ENCODE results near the gene SH2D3C.

Gene SH2D3C

GRCh38 chr9:127717766-127718165, 60.7 kb downstream of the SH2D3C start:
- no peak overlapping the region for H3K9ac ChIP-seq (ENCODE audit: low read length)
- H3K79me2 ChIP-seq (ENCODE audit: insufficient read depth, low read length): no peaks in the 10 kb centered on the region
- H3K9me2 ChIP-seq (ENCODE audit: low read depth, low read length): no peaks in the 10 kb centered on the region
- H3K4me3 ChIP-seq (ENCODE audit: low read depth, low read length, poor library complexity, severe bottlenecking): no peak overlapping the region
- H3K27me3 ChIP-seq (ENCODE audit: insufficient read depth, low read length): peaks cover 4% of the 10 kb centered on the region; the same call in 1 of the 2 replicates
- H3K27ac ChIP-seq (ENCODE audit: low read depth, low read length, poor library complexity, severe bottlenecking): no peak overlapping the region
- no peaks in the 10 kb centered on the region for H4K20me1 ChIP-seq (ENCODE audit: insufficient read depth, low read length)
- no peaks in the 10 kb centered on the region for H3F3A ChIP-seq (ENCODE audit: insufficient read depth, low read length)
- TF ChIP-seq EZH2 (IDR thresholded peaks at IDR 0.05; ENCODE audit: borderline replicate concordance, low read length): no peak
- TF ChIP-seq CTCF (IDR thresholded peaks at IDR 0.05; ENCODE audit: low read length): no peak
- no peak overlapping the region for H2AFZ ChIP-seq (ENCODE audit: low read length)
- no peak overlapping the region for H3K4me2 ChIP-seq (ENCODE audit: low read length)
- peaks cover 5% of the 10 kb centered on the region for H3K4me1 ChIP-seq (ENCODE audit: insufficient read depth, low read length, severe bottlenecking)
- H3K9me3 ChIP-seq (ENCODE audit: low read length): no peaks in the 10 kb centered on the region
- no peaks in the 10 kb centered on the region for H3K36me3 ChIP-seq (ENCODE audit: insufficient read depth, low read length)

- no peaks in the 10 kb centered on the region for H3K36me3 ChIP-seq (ENCODE audit: insufficient read depth, low read length)
- H2AFZ ChIP-seq (ENCODE audit: low read length): no peak overlapping the region
- peaks cover 5% of the 10 kb centered on the region for H3K4me1 ChIP-seq (ENCODE audit: insufficient read depth, low read length, severe bottlenecking)
- no peaks in the 10 kb centered on the region for H3K27me3 ChIP-seq (ENCODE audit: insufficient read depth, low read length)
- no peaks in the 10 kb centered on the region for H3F3A ChIP-seq (ENCODE audit: insufficient read depth, low read length)
- TF ChIP-seq EZH2 (IDR thresholded peaks at IDR 0.05; ENCODE audit: borderline replicate concordance, low read length) (no peak), CTCF (IDR thresholded peaks at IDR 0.05; ENCODE audit: low read length) (no peak)
- no peak overlapping the region for H3K27ac ChIP-seq (ENCODE audit: low read depth, low read length, poor library complexity, severe bottlenecking)
- H3K9me2 ChIP-seq (ENCODE audit: low read depth, low read length): no peaks in the 10 kb centered on the region
- no peak overlapping the region; the same call in 1 of the 2 replicates for H3K9ac ChIP-seq (ENCODE audit: low read length)
- peak overlapping the region; percentile 82 for H3K4me2 ChIP-seq (ENCODE audit: low read length)
- H3K9me3 ChIP-seq (ENCODE audit: low read length): no peaks in the 10 kb centered on the region
- peak overlapping the region; percentile 72 for H3K4me3 ChIP-seq (ENCODE audit: low read depth, low read length, poor library complexity, severe bottlenecking)
- no peaks in the 10 kb centered on the region for H4K20me1 ChIP-seq (ENCODE audit: insufficient read depth, low read length)
- H3K79me2 ChIP-seq (ENCODE audit: insufficient read depth, low read length): no peaks in the 10 kb centered on the region
Measured at GRCh38 chr9:127716412-127716811, 62.1 kb downstream of the SH2D3C start.

GRCh38 chr9:127715470-127716337, 62.8 kb downstream of the SH2D3C start, which contains the start of the genes PTRH1 and TTC16:
TSS of gene PTRH1 (minus strand) at chr9:127715663. CDS start at chr9:127715639, 24 bp downstream.
TSS of gene TTC16 (plus strand) at chr9:127716079. CDS start at chr9:127716146, 67 bp downstream.
- H3K27me3 ChIP-seq (ENCODE audit: insufficient read depth, low read length): no peaks in the 10 kb centered on the region
- peaks cover 5% of the 10 kb centered on the region for H3K4me1 ChIP-seq (ENCODE audit: insufficient read depth, low read length, severe bottlenecking)
- H3K27ac ChIP-seq (ENCODE audit: low read depth, low read length, poor library complexity, severe bottlenecking): no peak within 1 kb of the TSS
- no peaks in the 10 kb centered on the region for H3K36me3 ChIP-seq (ENCODE audit: insufficient read depth, low read length)
- no peak for TF ChIP-seq CTCF (IDR thresholded peaks at IDR 0.05; ENCODE audit: low read length)
- TF ChIP-seq EZH2 (IDR thresholded peaks at IDR 0.05; ENCODE audit: borderline replicate concordance, low read length): no peak
- no peaks in the 10 kb centered on the region for H3F3A ChIP-seq (ENCODE audit: insufficient read depth, low read length)
- H2AFZ ChIP-seq (ENCODE audit: low read length): no peak within 1 kb of the TSS
- H4K20me1 ChIP-seq (ENCODE audit: insufficient read depth, low read length): no peaks in the 10 kb centered on the region
- H3K4me2 ChIP-seq (ENCODE audit: low read length): peak within 1 kb of the TSS; percentile 82
- H3K4me3 ChIP-seq (ENCODE audit: low read depth, low read length, poor library complexity, severe bottlenecking): peak within 1 kb of the TSS; percentile 72
- no peaks in the 10 kb centered on the region for H3K79me2 ChIP-seq (ENCODE audit: insufficient read depth, low read length)
- no peaks in the 10 kb centered on the region for H3K9me3 ChIP-seq (ENCODE audit: low read length)
- no peaks in the 10 kb centered on the region for H3K9me2 ChIP-seq (ENCODE audit: low read depth, low read length)
- H3K9ac ChIP-seq (ENCODE audit: low read length): peak within 1 kb of the TSS; percentile 62

All from OCI-LY1 (cell line).